MM.1S (cell line): Measurements from ENCODE around the gene SOX10.

ENCODE experiments used
- DNase-seq: peaks from one replicate; pipeline ENCODE4 v3.0.0-alpha.2; 2015
- H2AFZ ChIP-seq: fragments of 300-600 bp; sonication (generic); 2 replicates; pipeline ENCODE4 v1.6.0; 2016; ENCODE audit warnings: antibody characterized with exemption, low read length
- H3F3A ChIP-seq: fragments of 300-600 bp; sonication (generic); 2 replicates; pipeline ENCODE4 v1.6.1; 2016; ENCODE audit warnings: mild to moderate bottlenecking, antibody characterized with exemption, low read length, moderate library complexity, mixed read lengths; ENCODE audit not compliant: insufficient read depth
- H3K27ac ChIP-seq: fragments of 300-600 bp; sonication (generic); 2 replicates; pipeline ENCODE4 v1.5.1; 2016; ENCODE audit warnings: mild to moderate bottlenecking, low read length
- H3K27me3 ChIP-seq: fragments of 300-600 bp; sonication (generic); replicated peaks from 2 replicates; pipeline ENCODE4 v1.6.0; 2016; ENCODE audit warnings: low read length; ENCODE audit not compliant: insufficient read depth
- H3K36me3 ChIP-seq: fragments of 300-600 bp; sonication (generic); replicated peaks from 2 replicates; pipeline ENCODE4 v1.6.1; 2016; ENCODE audit warnings: mild to moderate bottlenecking, low read length, mixed read lengths; ENCODE audit not compliant: insufficient read depth
- H3K4me1 ChIP-seq: fragments of 300-600 bp; sonication (generic); 2 replicates; pipeline ENCODE4 v1.6.1; 2016; ENCODE audit warnings: low read length, mixed read lengths
- H3K4me2 ChIP-seq: fragments of 300-600 bp; sonication (generic); 2 replicates; pipeline ENCODE4 v1.6.0; 2016; ENCODE audit warnings: low read depth, low read length
- H3K4me3 ChIP-seq: fragments of 300-600 bp; sonication (generic); 2 replicates; pipeline ENCODE4 v1.5.1; 2016; ENCODE audit warnings: low read length, mixed read lengths
- H3K79me2 ChIP-seq: fragments of 300-600 bp; sonication (generic); 2 replicates; pipeline ENCODE4 v1.6.1; 2016; ENCODE audit warnings: mixed run types, low read length, mixed read lengths
- H3K9ac ChIP-seq: fragments of 300-600 bp; sonication (generic); 2 replicates; pipeline ENCODE4 v1.6.1; 2016; ENCODE audit warnings: low read length, mixed read lengths
- H3K9me2 ChIP-seq: fragments of 300-600 bp; sonication (generic); replicated peaks from 2 replicates; pipeline ENCODE4 v1.6.1; 2016; ENCODE audit warnings: mild to moderate bottlenecking, low read length, mixed read lengths; ENCODE audit not compliant: insufficient read depth
- H3K9me3 ChIP-seq: fragments of 300-600 bp; sonication (generic); replicated peaks from 2 replicates; pipeline ENCODE4 v1.6.1; 2016; ENCODE audit warnings: mild to moderate bottlenecking, low read length, mixed read lengths; ENCODE audit not compliant: insufficient read depth
- H4K20me1 ChIP-seq: fragments of 300-600 bp; sonication (generic); 2 replicates; pipeline ENCODE4 v1.6.1; 2016; ENCODE audit warnings: mild to moderate bottlenecking, low read length, moderate library complexity, mixed read lengths; ENCODE audit not compliant: insufficient read depth
- EZH2 ChIP-seq: fragments of 300-600 bp; sonication (generic); optimal IDR thresholded peaks from 2 replicates; pipeline ENCODE3; 2017; ENCODE audit warnings: low read depth, mild to moderate bottlenecking, antibody characterized with exemption, low read length, mixed read lengths
- EZH2phosphoT487 ChIP-seq: fragments of 300-600 bp; sonication (generic); IDR thresholded peaks from 2 replicates; pipeline ENCODE4 v1.6.1; 2018; ENCODE audit warnings: antibody characterized with exemption, low read length
- TF ChIP-seq, protein P1 (sequence below): fragments of 300-600 bp; sonication (generic); IDR thresholded peaks from 2 replicates; pipeline ENCODE4 v1.5.1; 2016; ENCODE audit warnings: antibody characterized with exemption, low read length, mixed read lengths

SOX10 gene

GRCh38 chr22:38012604-38013072 is 28.3 kb upstream of the SOX10 start:
- no peak overlapping the region for H2AFZ ChIP-seq

DNA sequence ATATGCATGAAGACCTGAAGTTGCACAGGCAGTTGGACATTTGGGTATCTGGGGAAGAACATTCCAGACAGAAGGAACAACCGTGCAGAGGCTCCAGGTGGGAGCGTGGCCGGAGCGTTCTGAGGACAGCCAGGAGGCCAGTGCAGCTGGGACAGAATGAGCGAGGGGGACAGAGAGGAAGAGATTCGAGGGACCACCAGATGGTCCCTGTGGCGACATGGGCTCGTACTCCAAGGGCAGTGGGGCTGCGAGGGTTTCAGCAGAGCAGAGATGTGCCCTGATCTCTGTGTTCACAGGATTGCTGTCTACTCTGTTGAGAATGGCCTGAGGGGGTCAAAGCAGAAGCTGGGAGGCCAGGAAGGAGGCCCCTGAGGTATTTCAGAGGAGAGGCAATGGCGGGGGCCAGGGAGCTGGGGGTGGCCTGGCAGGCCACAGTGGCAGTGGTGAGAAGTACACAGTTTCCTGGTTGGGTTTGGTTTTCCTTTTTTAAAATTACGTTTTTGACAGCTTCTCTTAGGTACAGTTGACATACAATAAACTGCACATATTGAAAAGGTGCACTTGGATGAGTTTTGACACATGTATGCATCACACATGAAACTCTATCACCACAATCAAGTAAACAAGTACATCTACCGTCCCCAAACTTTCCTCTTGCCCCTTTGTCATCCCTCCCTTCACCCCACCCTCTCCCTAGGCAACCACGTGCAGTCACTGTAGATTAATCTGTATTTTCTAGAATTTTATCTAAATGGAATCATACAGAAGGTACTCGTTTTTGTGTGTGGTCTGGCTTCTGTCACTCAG is 24.8 kb upstream of the SOX10 start:
- Histone ChIP-seq H3K4me1 (no peaks in the 10 kb centered on the region), H3K27me3 (no peaks in the 10 kb centered on the region), H3K4me2 (no peak overlapping the region), H3K4me3 (no peak overlapping the region), H3K79me2 (no peaks in the 10 kb centered on the region), H3K9ac (no peak overlapping the region), H4K20me1 (no peaks in the 10 kb centered on the region), H3K36me3 (no peaks in the 10 kb centered on the region), H3K9me3 (no peaks in the 10 kb centered on the region), H3K27ac (no peak overlapping the region), H3K9me2 (no peaks in the 10 kb centered on the region), H3F3A (no peaks in the 10 kb centered on the region), H2AFZ (no peak overlapping the region)
- no peak for DNase-seq
- TF ChIP-seq EZH2phosphoT487: no peak
- TF ChIP-seq, protein P1, sequence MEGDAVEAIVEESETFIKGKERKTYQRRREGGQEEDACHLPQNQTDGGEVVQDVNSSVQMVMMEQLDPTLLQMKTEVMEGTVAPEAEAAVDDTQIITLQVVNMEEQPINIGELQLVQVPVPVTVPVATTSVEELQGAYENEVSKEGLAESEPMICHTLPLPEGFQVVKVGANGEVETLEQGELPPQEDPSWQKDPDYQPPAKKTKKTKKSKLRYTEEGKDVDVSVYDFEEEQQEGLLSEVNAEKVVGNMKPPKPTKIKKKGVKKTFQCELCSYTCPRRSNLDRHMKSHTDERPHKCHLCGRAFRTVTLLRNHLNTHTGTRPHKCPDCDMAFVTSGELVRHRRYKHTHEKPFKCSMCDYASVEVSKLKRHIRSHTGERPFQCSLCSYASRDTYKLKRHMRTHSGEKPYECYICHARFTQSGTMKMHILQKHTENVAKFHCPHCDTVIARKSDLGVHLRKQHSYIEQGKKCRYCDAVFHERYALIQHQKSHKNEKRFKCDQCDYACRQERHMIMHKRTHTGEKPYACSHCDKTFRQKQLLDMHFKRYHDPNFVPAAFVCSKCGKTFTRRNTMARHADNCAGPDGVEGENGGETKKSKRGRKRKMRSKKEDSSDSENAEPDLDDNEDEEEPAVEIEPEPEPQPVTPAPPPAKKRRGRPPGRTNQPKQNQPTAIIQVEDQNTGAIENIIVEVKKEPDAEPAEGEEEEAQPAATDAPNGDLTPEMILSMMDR: no peak
- no peak for TF ChIP-seq EZH2

More at GRCh38 chr22:38012604-38013072, 28.3 kb upstream of the SOX10 start:
- no peak overlapping the region for H3K4me3 ChIP-seq
- H3F3A ChIP-seq: no peaks in the 10 kb centered on the region
- no peaks in the 10 kb centered on the region for H3K9me3 ChIP-seq
- no peaks in the 10 kb centered on the region for H3K36me3 ChIP-seq
- H3K9ac ChIP-seq: no peak overlapping the region
- no peaks in the 10 kb centered on the region for H3K4me1 ChIP-seq
- TF ChIP-seq EZH2 (no peak), EZH2phosphoT487 (no peak)
- TF ChIP-seq, protein P1: no peak
- no peaks in the 10 kb centered on the region for H3K27me3 ChIP-seq
- H3K79me2 ChIP-seq: no peaks in the 10 kb centered on the region
- no peak overlapping the region for H3K27ac ChIP-seq
- no peaks in the 10 kb centered on the region for H3K9me2 ChIP-seq
- no peak for DNase-seq
- no peaks in the 10 kb centered on the region for H4K20me1 ChIP-seq
- H3K4me2 ChIP-seq: no peak overlapping the region

GRCh38 chr22:38007330-38007902 is 23.1 kb upstream of the SOX10 start:
- no peaks in the 10 kb centered on the region for H3K4me1 ChIP-seq
- H3K9me3 ChIP-seq: no peaks in the 10 kb centered on the region
- no peaks in the 10 kb centered on the region for H4K20me1 ChIP-seq
- H3F3A ChIP-seq: no peaks in the 10 kb centered on the region
- H3K4me2 ChIP-seq: no peak overlapping the region
- no peak overlapping the region for H3K4me3 ChIP-seq
- H3K36me3 ChIP-seq: no peaks in the 10 kb centered on the region
- TF ChIP-seq, protein P1: no peak
- TF ChIP-seq EZH2: no peak
- TF ChIP-seq EZH2phosphoT487: no peak
- H3K27ac ChIP-seq: no peak overlapping the region
- H3K9me2 ChIP-seq: no peaks in the 10 kb centered on the region
- no peaks in the 10 kb centered on the region for H3K79me2 ChIP-seq
- no peaks in the 10 kb centered on the region for H3K27me3 ChIP-seq
- DNase-seq: no peak
- no peak overlapping the region for H3K9ac ChIP-seq
- H2AFZ ChIP-seq: no peak overlapping the region
